Fibroblast of skin of right biceps (primary cell): ENCODE data around the gene GYG1.
"Not testable (repeated sequence)": the region's sequence is repeated elsewhere in the genome, so short reads cannot be mapped to it uniquely, and the experiment has no call there.

ENCODE experiments used
- DNase-seq: peaks from one replicate; pipeline ENCODE4 v3.0.0-alpha.2; 2013

The GYG1 gene

GRCh38 chr3:148991219-148992026 lies at the start of gene GYG1:
Gene GYG1 (plus strand): TSS chr3:148991540. CDS start chr3:148991641, 101 bp downstream.
- DNase-seq, result peak; percentile 84

- DNase-seq, result peak; percentile 95
Measured at GRCh38 chr3:148943506-148944205, 47.7 kb upstream of the GYG1 start.

- DNase-seq, result no peak
Measured at GRCh38 chr3:148945116-148945515, 46.2 kb upstream of the GYG1 start.

- no peak for DNase-seq
Measured at GRCh38 chr3:148948913-148949657, 42.3 kb upstream of the GYG1 start.

GRCh38 chr3:148950806-148951205 lies 40.5 kb upstream of the GYG1 start:
- peak; percentile 20 for DNase-seq

GRCh38 chr3:148951599-148952361 lies 39.6 kb upstream of the GYG1 start:
- DNase-seq, result no peak

- DNase-seq, result no peak
Measured at GRCh38 chr3:148953094-148953493, 38.2 kb upstream of the GYG1 start.

GRCh38 chr3:148954981-148955380 lies 36.4 kb upstream of the GYG1 start:
- DNase-seq, result peak; percentile 10

GRCh38 chr3:148955544-148956346 lies 35.6 kb upstream of the GYG1 start:
- DNase-seq, result peak; percentile 90

- peak; percentile 23 for DNase-seq
Measured at GRCh38 chr3:148957586-148957985, 33.8 kb upstream of the GYG1 start.

GRCh38 chr3:148958696-148959095 lies 32.6 kb upstream of the GYG1 start:
- DNase-seq, result no peak

- peak; percentile 82 for DNase-seq
Measured at GRCh38 chr3:148962513-148962912, 28.8 kb upstream of the GYG1 start.

- DNase-seq, result no peak
Measured at GRCh38 chr3:148964809-148965208, 26.5 kb upstream of the GYG1 start.

GRCh38 chr3:148968321-148968720 lies 23.0 kb upstream of the GYG1 start:
- no peak for DNase-seq

- no peak for DNase-seq
Measured at GRCh38 chr3:148970271-148970670, 21.1 kb upstream of the GYG1 start.

- DNase-seq, result peak; percentile 42
Measured at GRCh38 chr3:148971401-148972163, 19.8 kb upstream of the GYG1 start.

- DNase-seq, result no peak
Measured at GRCh38 chr3:148974726-148975125, 16.6 kb upstream of the GYG1 start.

- no peak for DNase-seq
Measured at GRCh38 chr3:148975248-148975647, 16.1 kb upstream of the GYG1 start.

GRCh38 chr3:148975696-148976095 lies 15.6 kb upstream of the GYG1 start:
- no peak for DNase-seq

- no peak for DNase-seq
Measured at GRCh38 chr3:148981273-148981672, 10.1 kb upstream of the GYG1 start.

GRCh38 chr3:148987551-148987950 lies 3.8 kb upstream of the GYG1 start:
- DNase-seq, result not testable (repeated sequence)
